Naive thymus-derived CD4-positive, alpha-beta T cell (primary cell): Measurements from ENCODE around the gene ARHGAP4. TPM values are rescaled to one million over a fixed set of nuclear protein-coding genes. Genes with fewer than 3 reads are reported as not detected.

ENCODE experiments used
- ATAC-seq: fragments of 150-1000 bp; cut with Tn5 transposase; 2 replicates; pipeline ENCODE4 v1.10.0; 2021; ENCODE audit warnings: mild to moderate bottlenecking, moderate library complexity
- CTCF ChIA-PET: fragments of 350-600 bp; sonication (Branson Sonifier 250); formaldehyde crosslinking; loops from one replicate; lab custom pipeline; 2021; ENCODE audit warnings: antibody characterized with exemption; lab: Charles Lee
- POLR2A ChIA-PET: fragments of 350-600 bp; sonication (Branson Sonifier 250); formaldehyde crosslinking; loops from one replicate; lab custom pipeline; 2021; ENCODE audit warnings: antibody characterized with exemption, inconsistent platforms; lab: Charles Lee
- DNase-seq, 9 donors: peaks; one replicate each; pipeline versions ENCODE4 v3.0.0 to v3.0.0-alpha.2; 2020 to 2022; ENCODE audit warnings: mixed read lengths in 1 of 9
- H3K27ac ChIP-seq: one replicate; pipeline ENCODE4 v1.7.0; 2013; ENCODE audit warnings: mild to moderate bottlenecking, low read depth, low read length, moderate library complexity
- H3K27me3 ChIP-seq, 2 donors: one replicate each; pipeline ENCODE4 v1.7.0; 2013; ENCODE audit warnings: low read length in 2 of 2, mild to moderate bottlenecking in 2 of 2, moderate library complexity in 2 of 2; ENCODE audit not compliant: control insufficient read depth in 2 of 2, insufficient read depth in 2 of 2
- H3K36me3 ChIP-seq, 3 experiments: 1 replicate in 2 of 3; 2 replicates in 1 of 3; pipeline ENCODE4 v1.7.0; 2013; ENCODE audit warnings: low read length in 3 of 3, mild to moderate bottlenecking in 3 of 3, moderate library complexity in 1 of 3; ENCODE audit not compliant: insufficient read depth in 3 of 3, control insufficient read depth in 2 of 3
- H3K4me1 ChIP-seq, 2 donors: one replicate each; pipeline ENCODE4 v1.7.0; 2013; ENCODE audit warnings: low read length in 2 of 2, mild to moderate bottlenecking in 2 of 2, moderate library complexity in 1 of 2; ENCODE audit not compliant: control insufficient read depth in 2 of 2, insufficient read depth in 2 of 2
- H3K4me3 ChIP-seq: 2 replicates; pipeline ENCODE4 v1.7.0; 2013; ENCODE audit warnings: mild to moderate bottlenecking, low read length
- H3K9me3 ChIP-seq, 3 experiments: 1 replicate in 2 of 3; 2 replicates in 1 of 3; pipeline ENCODE4 v1.7.0; 2013; ENCODE audit warnings: low read length in 3 of 3; ENCODE audit not compliant: control insufficient read depth in 2 of 3
- H3K27ac Mint-ChIP-seq, 9 donors: one replicate each; pipeline ENCODE4 v1.8.0; 2020 to 2022; ENCODE audit warnings: mixed read lengths in 9 of 9, mild to moderate bottlenecking in 8 of 9, moderate library complexity in 5 of 9, inconsistent platforms in 2 of 9
- H3K27me3 Mint-ChIP-seq, 5 donors: one replicate each; pipeline ENCODE4 v1.8.0; 2021 to 2022; ENCODE audit warnings: mixed read lengths in 5 of 5, mild to moderate bottlenecking in 1 of 5
- H3K36me3 Mint-ChIP-seq, 5 donors: one replicate each; pipeline ENCODE4 v1.8.0; 2020 to 2022; ENCODE audit warnings: mixed read lengths in 5 of 5, mild to moderate bottlenecking in 3 of 5, inconsistent platforms in 1 of 5
- H3K4me1 Mint-ChIP-seq, 7 donors: one replicate each; pipeline ENCODE4 v1.8.0; 2020 to 2022; ENCODE audit warnings: mixed read lengths in 7 of 7, mild to moderate bottlenecking in 3 of 7, inconsistent platforms in 1 of 7
- H3K4me3 Mint-ChIP-seq, 10 donors: one replicate each; pipeline ENCODE4 v1.8.0; 2020 to 2022; ENCODE audit warnings: mild to moderate bottlenecking in 10 of 10, mixed read lengths in 10 of 10, moderate library complexity in 6 of 10, inconsistent platforms in 2 of 10
- H3K9me3 Mint-ChIP-seq, 11 donors: one replicate each; pipeline ENCODE4 v1.8.0; 2020 to 2022; ENCODE audit warnings: mixed read lengths in 11 of 11, mild to moderate bottlenecking in 4 of 11, inconsistent platforms in 1 of 11, moderate library complexity in 1 of 11
- intact Hi-C, 2 donors: fragments of 100-400 bp; cut with micrococcal nuclease; formaldehyde crosslinking; loops; one replicate each; pipeline ENCODE4 v1.15.1; 2023
- polyA plus RNA-seq, 2 donors: library from polyadenylated mRNA; unstranded; fragments of 300-500 nt; fragmentation: Illumina TruSeq; gene quantifications; one replicate each; pipeline ENCODE4 v1.2.3, GENCODE V29; 2021
- total RNA-seq, 6 experiments: library from RNA in 5 of 6; stranded (reverse) in 5 of 6; gene quantifications; 1 replicate in 5 of 6; 2 replicates in 1 of 6; pipeline ENCODE4 v1.2.3 and lab custom pipeline; 2021 to 2026

ARHGAP4 gene
- total and polyA plus RNA-seq, 7 experiments from 2014 or later, result 82.5 to 439 (median 341) TPM

GRCh38 chrX:153951683-153952372 lies 25.8 kb upstream of the ARHGAP4 start:
- POLR2A ChIA-PET, result interaction anchor here (7.7 to 21.0 kb wide), 2 partner anchors 17 to 25 kb away, joined by 63 to 384 read pairs; partner anchors contain the start of genes ARHGAP4, HCFC1 and NAA10

GRCh38 chrX:153950127-153950526 lies 24.1 kb upstream of the ARHGAP4 start:
- Mint-ChIP-seq H3K27ac (peak overlapping the region in 4 of 9 donors; percentile 9 to 80 (median 35)), H3K27me3 (no peaks in the 10 kb centered on the region), H3K4me3 (peak overlapping the region in 1 of 10 donors; percentile 12), H3K36me3 (peaks cover 0 to 37% (median 5%) of the 10 kb centered on the region in 5 donors), H3K9me3 (no peaks in the 10 kb centered on the region), H3K4me1 (peaks cover 6 to 33% (median 16%) of the 10 kb centered on the region in 7 donors)
- no peak overlapping the region for H3K27ac ChIP-seq
- DNase-seq, result no peak
- no peaks in the 10 kb centered on the region for H3K9me3 ChIP-seq
- peaks cover 8 to 15% of the 10 kb centered on the region in 2 donors for H3K4me1 ChIP-seq
- H3K27me3 ChIP-seq, result no peaks in the 10 kb centered on the region
- ChIA-PET CTCF (interaction anchor here (0.7 to 10.9 kb wide), 8 partner anchors 11 to 187 kb away, joined by 3 to 168 read pairs (median 5); partner anchors contain the start of genes ARHGAP4 and PLXNB3), POLR2A (interaction anchor here (1.1 to 21.0 kb wide), 3 partner anchors 19 to 186 kb away, joined by 5 to 384 read pairs (median 63); partner anchors contain the start of genes ARHGAP4, HCFC1, NAA10 and PLXNB3)
- ATAC-seq, result no peak
- H3K36me3 ChIP-seq, result peaks cover 0 to 58% (median 2%) of the 10 kb centered on the region in 3 experiments
- H3K4me3 ChIP-seq, result no peak overlapping the region
- intact Hi-C loops, result loop anchor here in 1 of 2 donors (5.0 kb wide), 1 partner anchor 398 kb away; no protein-coding TSS in a partner anchor

More at GRCh38 chrX:153951683-153952372, 25.8 kb upstream of the ARHGAP4 start:
- DNase-seq, result no peak
- no peaks in the 10 kb centered on the region for H3K9me3 Mint-ChIP-seq
- H3K4me1 Mint-ChIP-seq, result peaks cover 6 to 33% (median 16%) of the 10 kb centered on the region in 7 donors
- H3K36me3 ChIP-seq, result peaks cover 0 to 75% (median 2%) of the 10 kb centered on the region in 3 experiments
- CTCF ChIA-PET, result interaction anchor here (2.1 to 10.9 kb wide), 2 partner anchors 26 to 188 kb away, joined by 8 to 168 read pairs; partner anchors contain the start of genes ARHGAP4 and PLXNB3
- no peak overlapping the region for H3K27ac ChIP-seq
- peaks cover 0 to 51% (median 6%) of the 10 kb centered on the region in 5 donors for H3K36me3 Mint-ChIP-seq
- no peak overlapping the region for H3K4me3 ChIP-seq
- H3K27me3 Mint-ChIP-seq, result no peaks in the 10 kb centered on the region
- intact Hi-C loops, result loop anchor here (2.0 to 5.0 kb wide), 3 partner anchors 15 to 400 kb away; partner anchors contain the start of gene ARHGAP4 (in 1 of the 2)
- ATAC-seq, result no peak
- H3K4me3 Mint-ChIP-seq, result no peak overlapping the region
- no peaks in the 10 kb centered on the region for H3K27me3 ChIP-seq
- peaks cover 8 to 15% of the 10 kb centered on the region in 2 donors for H3K4me1 ChIP-seq
- H3K27ac Mint-ChIP-seq, result no peak overlapping the region
- H3K9me3 ChIP-seq, result no peaks in the 10 kb centered on the region

GRCh38 chrX:153948847-153949805 lies 23.1 kb upstream of the ARHGAP4 start:
- H3K4me1 ChIP-seq, result peaks cover 8 to 15% of the 10 kb centered on the region in 2 donors
- POLR2A ChIA-PET, result interaction anchor here (0.6 to 21.0 kb wide), 4 partner anchors 20 to 196 kb away, joined by 3 to 384 read pairs (median 33); partner anchors contain the start of genes ARHGAP4, HCFC1 and NAA10
- Mint-ChIP-seq H3K4me1 (peaks cover 6 to 33% (median 16%) of the 10 kb centered on the region in 7 donors), H3K27me3 (no peaks in the 10 kb centered on the region), H3K27ac (peak overlapping the region in 8 of 9 donors; percentile 49 to 94 (median 72)), H3K4me3 (peak overlapping the region in 5 of 10 donors; percentile 35 to 54 (median 45)), H3K9me3 (no peaks in the 10 kb centered on the region), H3K36me3 (peaks cover 0 to 33% (median 7%) of the 10 kb centered on the region in 5 donors)
- H3K27me3 ChIP-seq, result no peaks in the 10 kb centered on the region
- no peak for DNase-seq
- intact Hi-C loops, result loop anchor here in 1 of 2 donors (2.0 to 5.0 kb wide), 2 partner anchors 42 to 1008 kb away; no protein-coding TSS in a partner anchor
- H3K4me3 ChIP-seq, result no peak overlapping the region
- ATAC-seq, result no peak
- peak overlapping the region; percentile 55 for H3K27ac ChIP-seq
- peaks cover 0 to 48% (median 2%) of the 10 kb centered on the region in 3 experiments for H3K36me3 ChIP-seq
- H3K9me3 ChIP-seq, result no peaks in the 10 kb centered on the region
- CTCF ChIA-PET, result interaction anchor here (0.6 to 10.9 kb wide), 9 partner anchors 16 to 458 kb away, joined by 3 to 168 read pairs (median 5); partner anchors contain the start of genes ARHGAP4 and PLXNB3

- H3K27ac Mint-ChIP-seq, result peak overlapping the region in 7 of 9 donors; percentile 33 to 94 (median 71)
- peak overlapping the region; percentile 48 for H3K27ac ChIP-seq
- no peaks in the 10 kb centered on the region for H3K9me3 Mint-ChIP-seq
- no peak overlapping the region for H3K4me3 ChIP-seq
- no peaks in the 10 kb centered on the region for H3K9me3 ChIP-seq
- no peaks in the 10 kb centered on the region for H3K27me3 Mint-ChIP-seq
- CTCF ChIA-PET, result interaction anchor here (0.6 to 10.9 kb wide), 8 partner anchors 8 to 589 kb away, joined by 3 to 168 read pairs (median 8); partner anchors contain the start of genes ARHGAP4 and PLXNB3
- H3K4me3 Mint-ChIP-seq, result peak overlapping the region in 1 of 10 donors; percentile 53
- POLR2A ChIA-PET, result interaction anchor here (0.8 to 21.0 kb wide), 3 partner anchors 21 to 41 kb away, joined by 3 to 384 read pairs (median 63); partner anchors contain the start of genes ARHGAP4, HCFC1 and NAA10
- H3K4me1 Mint-ChIP-seq, result peaks cover 6 to 33% (median 20%) of the 10 kb centered on the region in 7 donors
- H3K36me3 Mint-ChIP-seq, result peaks cover 0 to 32% (median 7%) of the 10 kb centered on the region in 5 donors
- peaks cover 6 to 12% of the 10 kb centered on the region in 2 donors for H3K4me1 ChIP-seq
- no peaks in the 10 kb centered on the region for H3K27me3 ChIP-seq
- DNase-seq, result no peak
- H3K36me3 ChIP-seq, result peaks cover 0 to 38% (median 2%) of the 10 kb centered on the region in 3 experiments
- intact Hi-C loops, result loop anchor here in 1 of 2 donors (2.0 to 5.0 kb wide), 2 partner anchors 41 to 1007 kb away; no protein-coding TSS in a partner anchor
- ATAC-seq, result no peak
Observed at GRCh38 chrX:153948002-153948466, 22.0 kb upstream of the ARHGAP4 start.

GRCh38 chrX:153947009-153947769 lies 21.1 kb upstream of the ARHGAP4 start:
- peak overlapping the region; percentile 0 to 69 (median 32) for H3K4me3 Mint-ChIP-seq
- intact Hi-C loops, result loop anchor here (1.0 to 5.0 kb wide), 8 partner anchors 12 to 183 kb away; partner anchors contain the start of genes PLXNB3 (in 2 of the 2), IDH3G (in 1 of the 2), NAA10 (in 1 of the 2) and SSR4 (in 1 of the 2)
- ChIA-PET CTCF (interaction anchor here (0.6 to 10.9 kb wide), 11 partner anchors 8 to 318 kb away, joined by 3 to 168 read pairs (median 7); partner anchors contain the start of genes ARHGAP4 and PLXNB3), POLR2A (interaction anchor here (0.8 to 21.0 kb wide), 3 partner anchors 20 to 68 kb away, joined by 3 to 384 read pairs (median 63); partner anchors contain the start of genes ARHGAP4, HCFC1 and NAA10)
- H3K9me3 ChIP-seq, result no peaks in the 10 kb centered on the region
- peaks cover 0 to 29% (median 2%) of the 10 kb centered on the region in 3 experiments for H3K36me3 ChIP-seq
- no peak overlapping the region for H3K4me3 ChIP-seq
- peaks cover 6 to 30% (median 20%) of the 10 kb centered on the region in 7 donors for H3K4me1 Mint-ChIP-seq
- no peaks in the 10 kb centered on the region for H3K9me3 Mint-ChIP-seq
- DNase-seq (peak; percentile 58 to 83 (median 78)), ATAC-seq (peak; percentile 93)
- no peaks in the 10 kb centered on the region for H3K27me3 ChIP-seq
- peak overlapping the region; percentile 26 to 94 (median 87) for H3K27ac Mint-ChIP-seq
- H3K36me3 Mint-ChIP-seq, result peaks cover 0 to 32% (median 7%) of the 10 kb centered on the region in 5 donors
- H3K4me1 ChIP-seq, result peaks cover 3 to 9% of the 10 kb centered on the region in 2 donors
- H3K27me3 Mint-ChIP-seq, result no peaks in the 10 kb centered on the region
- H3K27ac ChIP-seq, result no peak overlapping the region
